ENCODE measurements around the gene FAM185A.
"Not testable (repeated sequence)": the region's sequence is repeated elsewhere in the genome, so short reads cannot be mapped to it uniquely, and the experiment has no call there.

The FAM185A gene

DNA sequence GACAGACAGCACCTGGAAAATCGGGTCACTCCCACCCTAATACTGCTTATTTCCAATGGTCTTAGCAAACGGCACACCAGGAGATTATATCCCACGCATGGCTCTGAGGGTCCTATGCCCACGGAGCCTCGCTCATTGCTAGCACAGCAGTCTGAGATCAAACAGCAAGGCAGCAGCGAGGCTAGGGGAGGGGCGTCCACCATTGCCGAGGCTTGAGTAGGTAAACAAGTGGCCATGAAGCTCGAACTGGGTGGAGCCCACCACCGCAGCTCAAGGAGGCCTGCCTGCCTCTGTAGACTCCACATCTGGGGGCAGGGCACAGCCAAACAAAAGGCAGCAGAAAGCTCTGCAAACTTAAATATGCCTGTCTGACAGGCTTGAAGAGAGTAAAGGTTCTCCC is 32.1 kb downstream of the FAM185A start:
- not testable (repeated sequence) for DNase-seq

DNA sequence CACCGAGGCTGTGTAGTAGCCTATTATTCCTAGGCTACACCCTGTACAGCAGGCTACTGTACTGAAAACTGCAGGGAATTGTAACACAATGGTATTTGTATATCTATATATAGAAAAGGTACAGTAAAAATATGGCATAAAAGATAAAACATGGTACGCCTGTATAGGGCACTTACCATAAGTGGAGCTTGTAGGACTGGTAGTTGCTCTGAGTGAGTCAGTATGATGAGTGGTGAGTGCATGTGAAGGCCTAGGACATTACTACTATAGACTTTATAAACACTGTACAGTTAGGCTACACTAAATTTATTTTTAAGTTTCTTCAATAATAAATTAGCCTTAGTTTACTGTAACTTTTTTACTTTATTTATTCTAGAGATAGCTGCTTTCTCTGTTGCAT is 40.0 kb downstream of the FAM185A start:
- DNase-seq: not testable (repeated sequence)

DNA sequence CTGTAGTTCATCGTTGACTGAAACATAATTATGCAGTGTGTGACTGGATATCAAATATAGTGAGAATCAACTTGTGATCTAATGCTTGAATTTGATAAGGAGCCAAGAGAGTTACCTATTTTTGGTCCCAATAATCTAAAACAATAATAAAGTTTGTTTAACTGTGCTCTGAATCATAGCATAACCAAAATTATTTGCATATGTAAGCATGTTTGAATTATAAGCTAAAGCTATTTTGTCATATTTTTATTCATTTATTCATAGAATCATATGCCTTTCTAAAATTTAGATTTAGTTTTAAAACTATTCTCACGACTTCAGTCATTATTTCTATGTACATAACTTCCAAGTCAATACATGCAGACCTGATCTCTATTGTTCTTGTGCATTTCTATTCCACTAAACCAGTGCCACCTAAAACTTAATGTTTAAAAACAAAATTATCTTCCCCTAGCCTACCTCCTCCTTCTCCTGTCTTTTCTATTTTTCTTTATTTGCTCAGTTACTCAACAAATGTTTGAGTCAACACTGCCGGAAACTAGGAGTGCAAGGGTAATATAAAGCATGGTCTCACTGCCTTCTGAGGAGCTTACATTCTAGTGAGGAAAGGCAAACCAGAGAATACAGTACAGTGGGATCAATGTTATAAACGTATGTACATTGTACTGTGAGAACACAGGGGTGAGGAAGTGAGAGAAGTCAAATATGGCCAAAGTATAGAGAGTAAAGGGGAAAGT is 41.7 kb downstream of the FAM185A start:
- not testable (repeated sequence) for DNase-seq

DNA sequence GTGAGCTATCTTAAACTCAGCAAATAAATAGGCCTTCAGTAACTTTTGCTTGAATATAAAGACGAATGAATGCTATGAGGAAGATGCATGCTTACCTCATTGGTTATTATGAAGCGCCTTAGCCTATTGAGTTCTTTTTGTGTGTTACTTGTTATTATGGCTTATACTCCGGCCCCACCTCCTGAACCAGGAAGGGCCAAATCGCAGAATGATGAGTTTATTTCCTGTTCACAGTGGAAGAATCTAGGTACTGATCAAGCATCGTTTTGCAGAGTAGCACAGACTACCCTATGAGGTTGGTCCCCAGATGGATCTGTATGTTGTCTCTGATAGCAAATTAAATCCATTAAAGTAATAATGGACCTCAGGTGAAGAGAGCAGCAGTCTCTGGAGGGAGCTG is 42.6 kb downstream of the FAM185A start:
- DNase-seq: not testable (repeated sequence)

DNA sequence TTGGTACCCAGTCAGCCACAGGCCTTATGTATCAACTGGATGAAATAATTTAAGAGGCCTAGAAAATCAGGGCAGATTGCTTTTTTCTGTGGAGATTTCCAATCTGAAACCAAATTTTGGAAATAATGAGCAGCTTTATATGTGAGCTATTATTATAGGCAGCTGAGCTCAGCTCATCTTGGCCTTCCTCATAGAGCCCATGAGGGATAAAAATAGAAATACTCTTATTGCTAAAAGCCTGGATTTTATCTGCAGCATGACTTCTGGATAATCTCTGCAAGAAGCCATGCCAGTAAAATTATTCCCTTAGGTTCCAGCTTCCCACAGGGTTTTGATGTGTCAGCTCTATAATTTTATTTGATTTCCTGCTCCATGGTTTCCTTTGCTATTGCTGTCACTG is 43.0 kb downstream of the FAM185A start:
- not testable (repeated sequence) for DNase-seq

DNA sequence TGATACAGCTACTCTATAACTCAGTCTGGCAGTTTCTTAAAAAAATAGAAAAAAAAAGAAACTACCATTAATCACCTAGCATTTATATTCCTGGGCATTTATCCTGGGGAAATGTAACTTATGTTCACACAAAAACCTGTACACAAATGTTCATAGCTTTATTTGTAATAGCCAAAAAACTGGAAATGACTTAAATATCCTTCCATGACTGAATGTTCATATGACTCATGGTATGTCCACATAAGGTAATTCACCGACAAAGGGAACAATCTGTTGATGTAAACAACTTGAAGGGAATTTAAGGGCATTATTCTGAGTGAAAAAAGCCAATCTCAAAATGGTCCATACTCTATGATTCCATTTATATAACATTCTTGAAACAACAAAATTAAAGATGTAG is 45.8 kb downstream of the FAM185A start:
- DNase-seq: not testable (repeated sequence)

DNA sequence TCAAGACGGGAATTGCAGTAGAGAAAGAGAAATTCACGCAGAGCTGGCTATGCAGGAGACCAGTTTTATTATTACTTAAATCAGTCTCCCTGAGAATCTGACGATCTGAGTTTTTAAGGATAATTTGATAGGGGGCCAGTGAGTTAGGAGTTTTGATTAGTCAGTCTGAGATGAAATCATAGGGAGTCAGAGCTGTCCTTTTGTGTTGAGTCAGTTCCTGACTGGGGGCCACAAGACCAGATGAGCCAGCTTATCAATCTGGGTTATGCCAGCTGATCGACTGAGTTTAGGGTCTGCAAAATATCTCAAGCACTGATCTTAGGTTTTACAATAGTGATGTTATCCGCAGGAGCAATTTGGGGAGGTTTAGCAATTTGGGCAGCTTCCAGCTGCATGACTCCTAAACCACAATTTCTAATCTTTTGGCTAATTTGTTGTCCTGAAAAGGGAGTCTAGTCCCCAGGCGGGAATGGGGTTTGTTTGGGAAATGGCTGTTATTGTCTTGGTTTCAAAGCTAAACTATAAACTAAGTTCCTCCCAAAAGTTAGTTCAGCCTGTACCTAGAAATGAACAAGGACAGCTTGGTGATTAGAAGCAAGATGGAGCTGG is 47.3 kb downstream of the FAM185A start:
- not testable (repeated sequence) for DNase-seq

DNA sequence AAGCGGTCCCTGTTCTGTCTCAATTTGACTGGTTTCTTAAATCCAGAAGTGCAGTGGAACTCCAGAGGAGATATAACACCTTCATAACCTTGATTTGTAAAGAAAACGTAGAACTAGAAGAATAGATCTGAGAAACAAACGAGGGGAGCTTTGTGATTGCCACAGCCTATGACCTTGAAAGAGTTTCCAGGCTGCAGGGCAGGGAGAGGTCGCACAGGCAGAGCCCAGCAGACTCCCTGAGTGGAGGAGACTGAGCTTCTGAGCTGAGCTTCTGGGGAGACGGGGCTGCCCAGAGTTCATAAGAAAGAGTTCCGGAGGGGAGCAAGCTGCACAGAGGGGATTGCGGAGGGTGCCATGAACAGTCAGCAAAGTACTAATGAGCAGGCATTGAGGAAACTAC is 57.8 kb downstream of the FAM185A start:
- no peak for DNase-seq

DNA sequence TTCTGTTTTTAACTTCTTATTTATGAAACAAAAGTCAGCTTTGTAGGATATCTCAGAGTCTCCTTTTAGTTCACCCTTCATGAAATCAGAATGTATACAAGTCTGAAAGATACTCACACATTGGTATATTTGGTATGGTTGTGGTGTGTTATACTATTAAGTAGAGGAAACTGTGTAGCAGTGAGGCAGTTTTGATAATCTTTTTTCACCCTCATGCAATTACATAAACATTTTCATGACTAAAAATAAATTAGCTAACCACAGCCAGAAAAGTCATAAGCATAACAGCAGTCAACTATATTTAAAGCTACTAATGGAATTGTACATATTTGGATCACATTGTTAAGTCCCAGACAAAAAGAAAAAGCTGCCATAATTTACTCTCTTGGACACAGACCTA is 62.1 kb downstream of the FAM185A start:
- DNase-seq: no peak

DNA sequence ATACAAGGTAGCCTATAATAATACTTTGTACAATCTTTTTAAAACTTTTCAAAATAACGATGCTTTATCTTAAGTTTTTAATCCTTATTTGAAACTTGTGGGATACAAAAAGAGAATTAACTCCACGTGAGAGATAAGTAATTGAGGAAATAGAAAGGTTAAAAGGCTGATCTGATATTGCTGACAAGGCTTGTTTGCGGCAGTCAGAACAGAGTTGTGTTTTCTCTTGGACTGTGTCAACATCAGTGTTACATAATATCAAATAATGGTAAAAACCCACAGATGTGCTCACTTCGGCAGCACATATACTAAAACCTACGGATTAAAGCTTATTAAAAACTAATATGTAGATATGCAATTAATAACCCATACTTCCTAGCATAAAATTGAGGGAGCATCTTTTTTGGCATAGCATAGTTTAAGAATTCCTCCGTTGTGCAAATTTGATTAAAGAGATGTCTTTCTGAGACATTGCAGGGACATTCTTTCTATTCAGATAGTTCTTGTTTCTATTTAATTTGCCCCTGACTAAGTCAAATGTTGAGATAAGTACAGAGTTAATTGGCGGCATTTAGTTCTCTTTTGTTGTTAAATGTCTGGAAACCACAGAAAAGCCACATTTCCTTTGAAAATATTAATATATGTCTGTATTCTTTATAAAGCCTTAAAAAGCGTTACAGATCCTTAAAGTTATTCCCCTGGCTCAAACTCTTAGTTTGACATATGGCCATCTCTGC is 63.3 kb downstream of the FAM185A start:
- no peak for DNase-seq

DNA sequence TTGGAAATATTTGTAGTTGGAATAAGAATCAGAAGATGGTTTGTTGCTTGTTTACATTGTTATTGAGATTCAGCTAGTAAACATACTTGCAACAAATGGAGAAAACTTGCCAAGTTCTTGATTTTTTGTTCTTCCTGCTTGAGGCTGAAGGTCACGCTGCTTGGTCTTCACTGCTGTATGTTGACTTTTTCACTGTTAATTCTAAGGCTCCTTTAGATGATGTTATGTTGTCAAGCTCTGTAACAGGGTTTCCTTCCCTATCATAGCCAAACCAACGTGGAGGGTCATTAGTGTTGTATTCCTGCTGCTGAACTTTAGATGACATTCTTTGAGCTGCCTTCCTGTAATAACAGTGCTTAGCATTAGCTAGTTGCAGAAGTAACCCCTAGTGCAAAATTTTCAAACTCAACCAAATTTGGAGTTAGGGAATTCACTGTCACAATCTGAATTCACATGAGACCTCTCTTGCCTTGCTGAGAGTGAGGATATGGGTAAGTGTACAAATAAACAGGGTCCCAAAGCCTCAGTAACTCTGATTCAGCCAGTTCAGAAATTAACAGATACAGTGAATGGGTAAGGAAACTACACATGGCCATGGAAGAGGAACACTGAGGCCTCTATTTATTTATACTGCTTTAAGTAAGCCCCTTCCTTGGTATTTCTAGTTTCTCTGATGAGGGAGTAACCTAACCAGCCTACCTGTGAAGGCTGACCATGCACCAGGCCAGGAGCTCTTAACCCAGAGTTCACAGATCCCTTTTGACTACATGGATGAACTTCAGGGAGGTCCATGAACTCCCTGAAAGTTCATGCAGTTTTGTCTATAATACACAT is 64.6 kb downstream of the FAM185A start:
- no peak for DNase-seq

DNA sequence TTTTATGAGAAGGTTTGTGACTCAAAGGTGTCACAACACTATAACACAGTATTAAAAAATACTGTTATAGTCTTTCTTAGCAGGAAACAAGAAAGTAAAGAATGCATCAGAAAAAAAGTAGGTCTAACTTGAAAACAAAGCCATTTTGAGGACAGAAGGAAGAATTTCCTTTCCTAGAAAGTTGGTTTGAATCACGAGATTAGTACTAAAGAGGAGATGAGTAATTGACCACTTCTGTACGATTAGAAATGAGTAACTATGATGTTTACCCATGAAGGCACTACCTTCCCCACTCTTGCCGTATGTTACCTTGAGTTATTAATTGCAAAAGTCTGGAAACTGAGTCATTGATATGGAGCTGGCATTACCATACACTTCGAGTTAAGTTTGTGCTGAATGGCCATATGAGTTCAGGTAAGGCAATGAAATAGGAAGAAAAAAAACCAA is 65.2 kb downstream of the FAM185A start:
- DNase-seq: no peak

DNA sequence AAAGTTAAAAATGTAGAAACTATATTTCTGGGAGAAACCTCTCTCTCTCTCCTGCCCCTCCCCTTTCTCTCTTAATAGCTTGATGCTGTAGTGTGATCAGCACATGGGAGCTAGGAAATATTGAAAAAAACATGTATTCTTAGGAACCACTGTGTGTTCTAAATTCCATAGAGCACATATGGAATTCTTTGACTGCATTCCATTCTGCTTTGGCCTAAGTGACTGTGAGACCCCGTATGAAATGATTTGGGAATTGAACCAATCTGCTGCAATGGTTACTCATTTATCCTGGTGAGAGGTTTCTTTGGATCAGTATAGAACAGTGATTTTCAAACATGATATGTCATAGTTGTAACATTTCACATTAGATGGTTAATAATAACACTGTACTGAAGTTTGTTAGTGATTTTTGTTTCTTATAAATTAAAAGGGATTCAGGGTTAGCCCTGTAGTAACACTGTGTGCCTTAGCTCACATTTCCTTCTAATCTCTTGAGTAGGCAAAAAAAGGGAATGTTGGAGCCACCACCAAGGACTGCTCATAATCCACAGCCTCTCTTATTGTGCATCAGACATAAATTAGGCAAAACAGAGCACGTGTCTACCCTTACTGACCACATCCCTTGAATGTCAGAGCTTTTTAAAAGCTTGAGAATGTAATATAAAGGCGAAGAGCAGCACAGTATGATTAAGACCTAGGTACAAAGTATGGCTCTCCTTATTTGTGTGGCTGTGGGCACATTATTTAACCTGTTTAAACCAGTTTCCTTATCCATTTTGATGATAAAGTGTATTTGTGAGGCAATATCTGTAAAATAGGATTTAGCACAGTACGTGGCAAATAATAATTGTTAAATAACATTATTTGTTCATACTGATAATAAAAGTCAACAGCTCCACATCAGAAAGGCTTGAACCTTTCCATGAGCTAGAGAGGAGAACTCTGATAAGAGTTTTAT is 69.1 kb downstream of the FAM185A start:
- DNase-seq: no peak

DNA sequence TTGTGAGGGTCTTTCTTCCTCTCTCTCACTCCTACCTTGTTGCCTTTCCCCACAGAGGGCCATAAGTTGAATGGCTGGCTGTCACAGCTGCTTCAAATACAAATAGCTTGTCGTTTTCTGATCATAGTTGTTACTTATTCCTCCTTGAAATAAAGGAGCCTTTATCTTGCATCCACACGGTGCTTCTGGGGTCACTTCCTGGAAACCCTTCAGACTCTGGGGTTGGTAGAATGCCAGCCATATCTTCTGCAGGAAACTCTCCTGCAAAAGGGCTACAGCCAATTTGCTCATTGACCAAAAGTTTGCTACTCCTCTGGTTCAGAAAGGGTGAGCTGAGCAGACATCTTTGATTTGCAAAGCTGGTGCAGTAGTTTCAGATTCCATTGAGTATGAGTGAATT is 70.4 kb downstream of the FAM185A start:
- DNase-seq: no peak

DNA sequence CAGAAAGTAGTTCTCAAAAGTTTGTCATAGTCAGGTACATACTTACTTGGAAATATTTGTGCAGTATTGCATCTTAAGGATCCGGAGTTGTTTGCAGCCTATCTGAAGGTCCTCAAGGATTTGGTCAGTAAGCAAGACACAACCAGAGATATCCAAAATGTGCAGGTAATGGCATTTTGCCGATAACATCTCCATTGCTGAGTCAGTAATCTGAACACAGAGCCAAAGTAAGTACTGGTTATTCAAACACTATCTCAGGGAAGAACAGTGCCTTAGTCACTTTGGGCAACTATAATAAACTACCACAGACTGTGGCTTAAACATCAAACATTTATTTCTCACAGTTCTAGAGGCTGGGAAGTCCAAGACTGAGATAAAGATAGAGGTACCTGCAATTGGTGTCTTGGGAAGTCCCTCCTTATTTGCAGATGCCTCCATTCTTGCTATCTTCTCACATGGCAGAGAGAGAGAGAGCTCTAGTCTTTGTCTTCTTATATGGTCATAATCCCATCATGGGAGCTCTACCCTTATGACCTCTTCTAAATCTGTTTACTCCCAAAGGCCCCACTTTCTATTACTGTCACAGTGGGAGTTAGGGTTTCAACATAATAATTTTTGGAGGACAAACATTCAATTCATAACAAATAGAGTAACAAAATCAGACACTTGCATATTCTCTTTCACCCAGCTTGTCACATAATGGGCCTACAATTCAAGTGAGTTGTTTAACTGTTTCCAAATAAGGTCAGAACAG is 73.4 kb downstream of the FAM185A start:
- no peak for DNase-seq

DNA sequence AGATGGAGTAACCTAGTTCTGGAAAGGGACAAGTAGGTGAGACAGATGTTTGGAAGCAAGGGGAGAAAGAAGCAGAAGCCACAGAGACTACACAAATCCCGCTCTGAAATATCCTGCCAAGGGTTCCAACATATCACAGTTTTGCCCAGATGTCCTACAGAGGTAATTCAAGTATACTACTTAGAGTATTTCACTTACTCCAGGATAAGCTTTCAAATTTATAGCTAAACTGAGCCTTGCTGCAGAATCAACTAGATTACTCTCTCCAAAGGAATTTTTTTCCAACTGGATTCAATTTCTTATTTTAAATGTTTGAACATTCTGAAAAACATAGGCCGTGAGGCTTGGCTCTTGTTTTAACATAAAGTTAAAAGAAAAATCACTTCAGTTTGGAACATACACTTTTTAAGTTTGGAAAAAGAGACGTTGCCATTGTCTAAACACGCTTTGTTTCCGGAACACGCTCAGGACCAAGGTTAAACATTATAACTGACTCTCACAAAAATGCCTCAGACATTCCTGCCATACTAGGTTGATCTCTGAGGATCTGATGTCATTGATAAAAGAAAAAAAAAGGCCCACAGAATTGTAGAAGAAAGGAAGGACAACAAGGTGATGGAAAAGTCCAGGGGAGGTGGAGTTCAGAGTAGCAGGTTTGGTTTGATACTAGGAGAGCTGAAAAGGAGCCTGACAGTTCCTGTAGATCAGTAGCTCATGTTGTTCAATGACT is 74.8 kb downstream of the FAM185A start:
- DNase-seq: no peak

DNA sequence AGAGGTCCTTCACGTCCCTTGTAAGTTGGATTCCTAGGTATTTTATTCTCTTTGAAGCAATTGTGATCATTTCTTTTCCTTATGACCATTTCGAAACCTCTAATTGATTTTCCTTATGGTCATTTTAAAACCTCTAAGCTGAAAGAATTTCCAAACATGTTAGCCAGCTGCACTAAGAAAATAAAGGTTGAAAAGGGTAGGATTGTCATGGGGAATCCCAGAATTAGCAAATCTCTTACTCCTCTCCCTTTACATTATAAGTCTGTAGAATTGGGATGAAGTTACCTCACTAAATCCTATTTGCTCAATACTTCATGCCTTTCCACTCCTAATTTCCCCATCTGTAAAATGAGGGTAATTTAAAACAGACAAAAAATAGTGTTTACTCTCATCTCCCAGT is 79.5 kb downstream of the FAM185A start:
- DNase-seq: no peak

DNA sequence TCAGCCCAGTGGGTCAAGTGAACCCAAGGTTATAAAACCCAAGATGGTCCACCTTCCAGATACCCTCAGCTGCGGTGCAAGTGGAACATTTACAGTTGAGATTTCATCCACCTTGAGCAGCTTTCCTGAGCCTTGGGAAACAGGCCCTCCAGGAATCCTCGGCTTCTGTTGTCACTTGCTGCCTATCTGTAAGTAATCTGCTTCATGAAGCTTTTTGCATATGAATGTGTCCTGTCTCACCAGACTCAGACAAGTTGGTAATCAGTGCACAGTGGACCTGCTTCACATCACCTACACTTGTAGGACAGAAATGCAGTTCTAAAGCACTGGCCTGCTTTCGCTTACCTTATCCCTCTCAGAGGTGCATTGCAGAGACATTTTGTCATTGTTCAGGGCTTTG is 80.3 kb downstream of the FAM185A start:
- DNase-seq: no peak

DNA sequence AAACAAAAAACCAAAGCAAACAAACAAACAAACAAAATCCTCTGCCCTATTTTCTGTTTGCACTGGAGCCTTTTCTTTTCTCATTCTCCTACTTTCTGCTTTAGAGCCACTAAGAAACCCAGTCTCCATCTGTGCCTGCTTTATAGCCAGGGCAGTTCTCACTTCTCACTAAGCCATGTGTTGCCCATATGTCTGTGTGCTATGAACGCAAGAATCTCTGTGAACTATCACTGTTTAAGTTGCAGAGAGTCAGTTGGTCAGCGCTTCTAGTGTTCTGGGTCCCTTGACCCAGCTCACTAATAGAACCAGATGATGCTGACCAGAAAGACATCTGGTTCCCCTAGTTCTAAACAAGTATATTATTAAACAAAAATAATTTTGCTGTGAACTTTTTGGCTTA is 81.4 kb downstream of the FAM185A start:
- no peak for DNase-seq

DNA sequence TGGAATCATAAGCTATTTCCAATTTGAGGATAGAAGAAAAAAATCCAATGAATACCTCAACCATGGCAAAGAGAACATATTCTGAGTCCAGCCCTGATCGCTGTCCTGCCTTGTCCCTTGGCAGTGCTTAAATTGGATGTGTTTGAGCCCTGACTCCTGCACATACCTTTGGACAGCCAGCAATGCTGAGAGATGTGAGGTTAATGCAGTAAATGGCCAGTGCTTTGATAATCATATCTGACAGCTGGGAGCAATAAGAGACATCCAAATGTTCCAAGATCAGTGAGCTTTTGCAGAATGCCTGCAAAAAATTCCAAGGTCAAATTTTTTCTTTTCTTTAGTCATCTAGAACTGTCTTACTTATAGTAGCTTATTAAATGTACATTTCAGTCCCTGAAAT is 83.9 kb downstream of the FAM185A start:
- no peak for DNase-seq

Measured in NCI-H510A (cell line).